Stimulated activated CD8-positive, alpha-beta memory T cell treated with anti-CD3 and anti-CD28 coated beads, Interleukin-15, amount 100 ng/mL, for 24 hours (primary cell): ENCODE results near the gene NKX3-2.
"Not testable (repeated sequence)": the region's sequence is repeated elsewhere in the genome, so short reads cannot be mapped to it uniquely, and the experiment has no call there.

Experiments
- DNase-seq: peaks from one replicate; pipeline ENCODE4 v3.0.0-alpha.2; 2020; ENCODE audit warnings: low read depth

The NKX3-2 gene

DNA sequence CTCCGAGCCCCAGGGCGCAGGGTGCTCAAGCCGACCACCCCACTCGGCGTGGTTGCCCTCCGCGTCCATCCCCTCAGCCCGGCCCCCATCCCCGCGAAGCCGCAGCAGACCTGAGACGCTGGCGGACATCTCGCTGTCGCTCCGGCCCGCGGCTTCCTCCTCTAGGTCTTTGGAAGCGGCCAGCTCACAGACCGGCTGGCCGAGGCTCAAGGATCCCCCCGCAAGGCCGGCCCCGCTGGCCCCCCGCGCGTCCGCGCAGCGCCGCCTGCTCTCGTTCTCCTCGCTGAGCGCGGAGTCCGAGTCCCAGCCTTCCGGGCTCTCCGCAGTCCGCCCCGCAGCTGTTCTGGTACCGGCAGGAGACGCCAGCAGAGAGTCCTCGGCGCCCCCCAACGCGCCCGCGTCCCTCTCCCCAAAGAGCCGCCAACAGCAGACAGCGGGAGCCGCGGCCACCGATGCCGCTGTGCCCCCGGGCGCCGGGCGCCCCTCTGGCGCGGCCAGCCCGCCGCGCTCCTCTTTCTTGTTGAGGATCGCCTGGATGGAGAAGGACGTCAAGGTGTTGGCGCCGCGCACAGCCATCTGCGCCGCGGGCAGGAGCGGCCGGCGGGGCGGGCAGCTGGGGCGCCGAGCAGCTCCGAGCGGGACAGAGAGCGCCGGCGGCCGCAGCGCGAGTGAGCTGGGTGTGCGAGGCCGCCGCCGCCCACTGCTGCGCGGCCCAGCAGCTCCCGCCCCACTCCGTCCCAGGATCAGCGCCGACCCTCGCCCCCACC is at the start of gene NKX3-2:
TSS of gene NKX3-2 (minus strand) at position 670 of the 767 bp plus-strand sequence. CDS start at position 576, 94 bp downstream.
- no peak for DNase-seq

DNA sequence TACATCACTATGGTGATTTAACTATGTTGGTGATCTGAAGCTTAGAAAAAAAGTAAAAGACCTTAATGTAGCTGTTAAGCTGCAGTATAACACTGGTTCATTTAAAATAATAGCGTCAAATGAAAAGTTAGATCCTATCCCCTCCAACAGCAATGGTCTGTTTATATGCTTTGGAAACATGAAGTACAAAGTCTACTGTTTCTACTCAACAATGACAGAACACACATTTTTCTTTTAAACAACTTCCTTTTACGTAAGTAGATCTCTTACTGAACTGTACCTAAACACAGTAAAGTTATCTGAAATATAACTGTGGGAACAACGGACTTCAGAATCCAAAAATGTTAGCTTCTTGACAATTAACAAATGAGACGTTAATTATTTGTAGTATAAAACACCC is 47.9 kb upstream of the NKX3-2 start:
- DNase-seq, result no peak

DNA sequence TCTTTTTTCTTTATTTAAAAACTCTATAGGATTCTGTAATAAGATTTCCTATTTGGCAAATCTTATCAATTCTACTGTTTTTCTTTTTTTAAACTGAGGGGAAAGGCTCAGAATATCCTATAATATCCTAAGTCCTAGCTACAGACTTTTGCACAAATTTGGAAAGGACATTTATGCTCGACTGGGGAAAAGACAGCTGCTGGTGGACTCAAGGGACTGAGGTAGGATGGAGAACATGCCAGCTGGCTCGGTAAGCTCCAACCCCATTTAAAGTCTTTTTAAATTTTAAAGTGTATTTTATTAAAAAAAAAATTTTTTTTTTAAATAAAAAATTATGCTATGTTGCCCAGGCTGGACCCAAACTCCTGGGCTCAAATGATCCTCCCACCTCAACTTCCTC is 46.5 kb upstream of the NKX3-2 start:
- DNase-seq, result no peak

DNA sequence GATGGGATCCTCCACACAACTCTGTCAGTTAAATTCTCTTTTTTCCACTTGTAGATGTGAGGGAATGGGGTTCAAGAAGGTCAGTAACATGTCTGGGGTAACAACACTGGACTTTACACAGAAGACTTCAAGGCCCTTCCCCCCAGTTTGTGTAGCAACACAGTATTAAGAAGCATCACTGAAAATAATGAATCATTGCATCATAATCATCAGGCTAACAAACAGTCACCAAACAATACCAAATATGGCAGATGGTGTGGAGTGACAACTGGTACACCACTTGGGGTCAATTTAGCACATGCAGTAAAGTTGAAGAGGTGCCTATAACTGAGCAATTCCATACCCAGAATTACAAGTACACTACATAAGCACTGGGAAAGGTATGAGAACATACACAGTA is 44.6 kb upstream of the NKX3-2 start:
- DNase-seq, result no peak

DNA sequence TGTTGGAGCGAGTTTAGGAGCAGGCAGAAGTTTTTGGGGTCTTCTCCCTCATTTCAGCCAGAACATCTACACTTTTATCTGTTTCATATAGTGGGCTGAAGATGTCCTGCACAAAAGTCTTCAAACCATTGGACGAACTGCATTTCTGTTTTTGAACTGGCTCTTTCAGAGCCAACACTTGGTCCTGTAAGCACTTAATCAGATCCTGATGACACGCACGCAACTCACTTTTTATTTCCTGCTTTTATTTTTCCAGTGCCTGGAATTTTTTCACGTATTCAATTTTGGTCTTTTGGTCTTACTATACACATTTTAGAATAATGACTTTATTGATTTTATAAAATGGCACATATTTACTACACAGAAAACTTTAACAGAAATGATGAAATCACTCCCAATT is 40.2 kb upstream of the NKX3-2 start:
- DNase-seq, result no peak

DNA sequence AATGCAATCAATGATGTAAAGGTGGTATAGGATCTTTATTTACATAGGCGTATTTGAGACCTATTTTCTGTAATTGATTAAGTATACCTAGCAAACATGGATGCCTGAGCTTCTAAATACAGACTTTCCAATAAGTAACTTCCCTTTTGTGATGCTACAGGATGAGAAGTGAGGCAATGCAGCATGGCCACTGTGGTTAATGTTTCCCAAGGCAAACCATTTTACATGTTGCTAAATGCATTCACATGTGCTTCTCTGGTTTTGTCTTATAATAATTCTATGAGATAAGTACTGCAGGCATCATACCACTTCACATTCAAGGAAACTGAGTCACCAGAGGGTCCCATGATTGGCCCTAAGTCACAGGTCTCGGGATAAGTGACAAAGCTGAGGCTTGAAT is 35.7 kb upstream of the NKX3-2 start:
- no peak for DNase-seq

DNA sequence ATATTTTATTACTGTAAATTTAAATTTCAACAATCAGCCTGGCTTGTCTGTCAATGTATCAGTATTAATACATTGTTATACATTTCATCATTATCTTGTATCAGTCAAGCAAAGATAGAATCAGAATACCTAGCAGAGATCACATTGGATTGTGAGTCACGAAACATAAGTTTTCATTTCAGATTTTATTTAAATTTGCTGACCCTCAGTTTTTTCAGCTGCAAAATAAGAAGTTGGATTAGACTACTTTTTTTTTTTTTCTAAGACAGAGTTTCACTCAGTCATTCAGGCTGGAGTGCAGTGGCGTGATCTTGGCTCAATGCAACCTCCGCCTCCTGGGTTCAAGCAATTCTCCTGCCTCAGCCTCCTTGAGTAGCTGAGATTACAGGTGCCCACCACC is 33.4 kb upstream of the NKX3-2 start:
- DNase-seq, result no peak

DNA sequence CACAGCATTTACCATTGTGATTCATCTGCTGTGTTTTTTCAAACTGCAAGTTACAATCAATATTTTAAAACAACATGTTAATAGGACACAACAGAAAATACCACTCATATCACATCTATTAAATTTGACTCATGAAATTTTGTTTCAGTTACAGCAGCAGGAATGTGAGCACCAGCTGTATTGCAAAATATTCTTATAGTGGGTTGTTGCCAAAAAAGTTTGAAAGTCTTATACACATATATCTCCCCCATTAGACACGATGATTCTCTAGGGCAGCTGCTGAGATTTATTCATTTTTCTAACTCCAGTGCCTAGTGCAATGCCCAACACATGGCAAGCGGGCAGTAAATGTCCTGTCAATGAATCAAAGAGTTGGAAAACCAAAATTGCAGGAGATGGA is 26.6 kb upstream of the NKX3-2 start:
- DNase-seq, result no peak

DNA sequence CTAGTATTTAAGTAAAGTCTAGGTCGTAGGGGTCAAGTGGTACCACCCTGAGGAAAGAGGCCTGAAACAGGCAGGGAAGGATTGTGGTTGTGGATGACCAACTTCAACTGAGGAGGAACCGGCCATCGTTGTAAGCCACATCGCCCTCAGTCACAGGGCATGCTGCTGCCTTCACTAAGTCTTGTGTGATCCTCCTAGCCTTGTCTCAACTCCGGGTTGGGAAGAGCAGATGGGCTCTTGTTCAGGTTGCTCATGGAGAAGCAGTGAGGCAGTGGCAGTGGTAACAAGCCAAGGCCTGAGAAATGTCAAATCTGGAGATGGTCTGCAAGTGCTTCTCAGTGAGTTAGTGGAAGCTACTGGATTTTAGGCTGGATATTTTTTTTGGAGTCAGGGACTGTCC is 22.8 kb upstream of the NKX3-2 start:
- DNase-seq, result no peak

DNA sequence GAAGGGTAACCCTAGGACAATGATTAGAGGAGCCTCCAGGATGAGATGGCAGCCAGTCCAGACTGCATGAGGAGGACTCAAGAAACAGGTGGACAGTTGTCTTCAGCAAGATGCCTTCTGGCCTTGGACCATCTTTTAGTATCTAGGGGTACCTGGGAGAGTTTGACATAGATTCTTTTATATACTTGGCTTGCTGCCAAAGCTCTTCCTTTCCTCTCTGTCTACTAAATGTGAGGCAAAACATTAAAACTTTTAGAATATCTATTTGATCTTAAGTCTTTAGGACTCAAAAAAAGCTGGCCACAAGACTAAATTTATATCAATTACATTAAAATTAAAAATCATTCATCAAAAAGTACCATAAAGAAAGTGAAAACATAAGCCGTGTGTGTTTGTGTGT is 18.6 kb upstream of the NKX3-2 start:
- no peak for DNase-seq

DNA sequence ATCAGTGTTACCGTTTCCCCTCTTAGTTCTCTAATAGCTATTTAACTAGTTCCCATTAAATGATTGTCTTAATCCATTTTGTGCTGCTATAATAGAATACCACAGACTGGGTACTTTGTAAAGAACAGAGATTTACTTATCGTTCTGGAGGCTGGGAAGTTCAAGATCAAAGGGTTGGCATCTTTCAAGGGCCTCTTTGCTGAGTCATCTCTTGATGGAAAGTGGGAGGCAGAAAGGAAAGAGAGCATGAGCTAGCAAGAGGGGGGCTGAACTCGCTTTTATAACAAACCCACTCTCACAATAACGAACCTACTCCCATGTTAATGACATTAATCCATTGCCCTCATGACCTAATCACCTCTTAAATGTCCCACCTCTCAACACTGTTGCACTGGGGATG is 17.4 kb upstream of the NKX3-2 start:
- DNase-seq, result no peak

DNA sequence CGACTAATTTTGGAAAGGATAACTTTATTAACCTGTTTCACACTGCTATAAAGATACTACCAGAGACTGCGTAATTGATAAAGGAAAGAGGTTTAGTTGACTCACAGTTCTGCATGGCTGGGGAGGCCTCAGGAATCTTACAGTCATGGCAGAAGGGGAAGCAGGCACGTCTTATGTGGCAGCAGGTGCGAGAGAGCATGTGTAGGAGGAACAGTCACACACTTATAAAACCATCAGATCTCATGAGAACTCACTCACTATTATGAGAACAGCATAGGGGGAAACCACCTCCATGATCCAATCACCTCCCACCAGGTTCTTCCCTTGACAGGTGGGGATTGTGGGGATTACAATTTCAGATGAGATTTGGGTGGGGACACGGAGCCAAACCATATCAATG is 15.8 kb upstream of the NKX3-2 start:
- DNase-seq, result not testable (repeated sequence)

DNA sequence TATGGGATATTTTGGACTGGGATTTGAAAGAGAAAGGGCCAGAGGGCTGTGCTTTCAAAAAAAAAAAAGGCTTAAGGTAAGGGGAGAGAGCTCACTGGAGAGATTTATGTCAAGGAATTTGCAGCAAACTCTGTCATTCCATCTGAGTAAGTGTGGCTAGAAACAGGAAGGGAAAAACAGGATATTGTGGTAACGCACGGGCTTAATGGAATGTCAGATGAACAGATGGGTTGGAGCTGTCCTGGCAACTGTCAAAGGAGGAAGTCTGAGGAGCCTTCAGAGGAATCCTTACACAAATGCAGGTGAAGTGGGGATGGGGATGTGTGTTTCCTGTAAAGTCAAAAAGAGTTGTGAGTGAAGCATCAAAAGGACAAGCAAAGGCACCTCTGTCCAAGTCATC is 15.1 kb upstream of the NKX3-2 start:
- DNase-seq, result no peak

DNA sequence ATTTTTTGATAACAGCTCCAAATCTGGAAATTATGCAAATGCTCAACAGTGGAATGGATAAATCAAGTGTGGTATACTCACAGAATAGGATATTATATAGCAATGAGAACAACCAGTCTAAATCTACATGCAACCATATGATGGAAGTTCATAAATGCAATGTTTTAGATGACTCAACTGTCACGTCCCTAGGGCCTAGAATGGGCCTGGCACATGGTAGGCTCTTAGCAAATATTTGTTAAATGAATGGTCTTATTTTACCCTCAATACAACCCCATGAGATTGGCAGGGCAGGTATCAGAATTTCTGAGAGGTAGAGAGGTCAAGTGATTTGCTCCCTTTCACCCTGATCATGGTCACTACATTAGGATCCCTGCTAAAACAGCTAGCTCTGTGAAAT is 14.6 kb upstream of the NKX3-2 start:
- DNase-seq, result no peak

DNA sequence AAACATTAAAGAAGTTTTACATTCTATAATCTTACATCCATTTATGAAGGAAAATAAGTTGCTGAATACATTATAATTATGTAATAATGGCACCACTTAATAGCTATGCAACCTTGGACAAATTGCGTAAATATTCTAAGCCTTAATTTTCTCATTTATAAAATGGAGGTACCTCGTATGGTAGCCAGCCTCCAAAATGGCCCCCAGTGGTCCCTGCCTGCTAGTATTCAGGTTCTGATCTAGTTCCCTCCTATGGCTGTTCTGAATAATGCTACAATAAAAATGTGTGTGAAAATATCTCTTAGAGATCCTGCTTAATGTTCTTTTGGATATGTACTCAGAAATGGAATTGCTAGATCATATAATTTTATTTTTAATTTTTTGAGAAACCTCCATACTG is 11.0 kb upstream of the NKX3-2 start:
- DNase-seq, result no peak

DNA sequence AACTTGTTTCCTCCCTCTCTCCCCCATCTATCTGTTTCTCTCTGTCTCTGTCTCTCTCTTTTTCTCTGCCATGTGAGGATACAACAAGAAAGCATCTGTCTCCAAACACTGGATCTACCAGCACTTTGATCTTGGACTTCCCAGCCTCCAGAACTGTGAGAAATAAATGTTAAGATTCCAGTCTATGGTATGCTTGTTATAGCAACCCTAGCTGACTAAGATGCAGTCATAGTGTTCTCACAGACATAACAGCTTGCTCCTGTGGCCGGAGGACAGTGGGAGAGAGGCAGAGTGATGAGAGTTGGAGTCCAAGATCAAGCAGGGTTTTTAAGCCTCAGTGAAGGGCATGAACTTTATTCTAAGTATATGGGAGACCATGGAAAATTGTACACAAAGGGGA is 8.8 kb upstream of the NKX3-2 start:
- no peak for DNase-seq

DNA sequence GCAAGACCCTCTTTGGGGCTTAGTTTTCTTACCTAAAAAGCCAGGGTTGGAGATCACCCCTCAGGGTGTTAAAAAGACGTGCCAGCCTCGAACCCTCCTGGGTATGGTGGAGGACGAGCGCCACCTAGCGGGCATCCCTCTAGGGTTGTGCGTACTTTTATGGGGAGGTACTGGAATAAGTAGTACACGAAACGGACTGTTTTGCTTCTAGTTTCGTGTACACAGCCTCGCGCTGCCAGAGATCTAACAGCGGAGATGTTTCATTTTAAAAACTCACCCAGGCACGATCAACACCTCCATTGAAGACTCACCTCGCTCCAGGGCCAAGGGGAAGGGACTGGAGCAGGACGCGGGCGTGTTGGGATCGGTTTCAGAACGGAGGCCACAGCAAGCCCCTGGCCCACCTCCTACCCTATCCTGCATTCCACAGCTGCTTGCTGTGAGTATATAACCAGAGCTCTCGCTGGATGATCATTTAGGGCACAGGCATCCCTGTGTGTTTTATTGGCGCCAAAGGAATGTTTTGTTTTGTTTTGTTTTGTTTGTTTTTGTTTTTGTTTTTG is 4.8 kb upstream of the NKX3-2 start:
- peak; percentile 94 for DNase-seq

DNA sequence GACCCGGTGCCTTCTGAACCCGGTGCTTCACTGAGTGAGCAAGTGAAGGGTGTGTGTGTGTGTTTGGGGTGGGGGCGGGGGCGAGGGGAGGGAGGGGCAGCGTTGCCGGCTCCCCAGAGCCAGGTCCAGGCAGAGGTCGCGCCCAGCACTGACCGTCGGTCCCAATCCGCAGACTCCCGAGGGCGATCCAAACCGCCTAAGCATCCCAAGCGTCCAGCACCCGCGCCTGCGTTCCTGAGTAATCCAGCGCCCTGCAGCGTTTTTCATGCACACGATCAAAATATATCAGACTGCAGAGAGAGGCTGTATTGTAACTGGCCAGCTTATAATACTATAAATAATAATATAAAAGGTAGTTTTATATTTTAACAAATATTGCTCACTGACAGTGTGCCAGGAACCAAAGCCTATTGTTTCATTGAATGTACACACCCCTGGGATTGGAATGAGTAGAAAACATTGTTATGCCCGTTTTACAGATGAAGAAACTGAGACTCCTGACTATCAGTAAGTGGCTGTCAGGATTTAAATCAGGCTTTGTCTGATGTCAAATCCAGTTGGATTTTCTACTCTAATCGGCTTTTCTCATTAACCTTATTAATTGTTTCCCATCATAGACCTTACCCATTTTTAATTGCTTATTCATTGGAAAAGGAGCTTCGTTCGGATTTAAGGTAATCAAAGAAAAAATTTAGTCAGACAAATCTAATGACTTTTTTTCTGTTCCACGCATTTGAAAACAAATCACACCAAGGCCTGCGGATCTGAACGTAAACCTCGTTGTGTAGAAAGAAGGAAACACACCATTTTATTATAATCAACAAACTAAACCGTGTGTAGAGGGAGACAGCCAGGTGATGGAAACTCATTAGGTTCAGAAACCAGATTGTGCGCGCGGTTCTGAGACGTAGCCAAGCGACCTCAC is 4.0 kb upstream of the NKX3-2 start:
- no peak for DNase-seq

DNA sequence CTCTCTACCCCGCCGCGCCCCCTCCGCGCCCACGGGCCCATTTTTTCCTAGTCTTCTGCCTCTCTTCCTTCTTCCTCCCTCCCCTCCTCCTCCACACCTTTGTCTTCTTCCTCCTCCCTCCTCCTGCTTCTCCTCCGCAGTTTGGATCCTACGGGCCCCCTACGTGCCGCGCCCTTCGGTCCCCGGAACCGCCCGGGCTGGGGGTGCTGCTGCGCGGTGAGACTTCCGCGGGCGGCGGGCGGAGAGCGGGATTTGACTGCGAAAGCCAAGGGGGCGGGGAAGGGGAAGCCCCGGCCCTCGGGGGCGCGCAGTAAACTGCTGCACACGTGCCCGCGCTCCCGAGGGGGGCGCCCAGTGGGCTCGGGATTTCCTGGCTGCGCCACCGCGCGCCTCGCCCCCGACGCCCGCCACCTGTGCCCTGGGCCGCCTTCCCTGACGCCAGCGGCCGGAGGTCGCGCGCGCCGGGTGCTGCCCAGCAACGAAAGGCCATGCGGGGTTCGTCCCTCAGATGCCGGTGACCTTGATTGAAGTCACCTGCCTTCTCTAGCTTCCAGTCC is 3.3 kb upstream of the NKX3-2 start:
- no peak for DNase-seq

DNA sequence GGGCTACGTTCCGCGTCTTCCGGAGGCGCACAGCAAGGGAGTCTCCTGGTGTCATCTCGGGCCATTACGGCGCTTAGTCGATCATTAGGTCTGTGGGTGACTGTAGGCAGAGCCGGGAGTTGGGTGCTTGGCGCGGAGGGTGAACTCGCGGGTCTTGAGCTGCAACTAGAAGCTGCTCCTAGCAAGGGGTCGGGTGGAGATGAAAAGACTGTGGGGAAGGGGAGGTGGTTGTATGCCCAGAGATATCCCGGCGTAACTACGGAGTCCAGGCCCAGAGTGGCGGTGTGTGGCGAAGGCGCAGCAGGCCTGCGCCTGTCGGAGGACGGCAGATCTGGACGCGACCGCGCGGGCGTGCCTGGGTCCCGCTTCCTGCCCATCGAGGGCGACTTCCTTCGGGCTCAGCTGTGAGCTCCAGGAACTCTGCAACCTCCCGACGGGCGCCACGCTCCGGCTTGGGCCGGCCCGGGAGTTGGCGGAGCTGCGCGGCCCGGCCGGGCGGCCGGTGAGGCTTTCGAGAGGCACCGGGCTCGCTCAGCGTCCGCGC is 2.7 kb upstream of the NKX3-2 start:
- DNase-seq, result no peak

DNA sequence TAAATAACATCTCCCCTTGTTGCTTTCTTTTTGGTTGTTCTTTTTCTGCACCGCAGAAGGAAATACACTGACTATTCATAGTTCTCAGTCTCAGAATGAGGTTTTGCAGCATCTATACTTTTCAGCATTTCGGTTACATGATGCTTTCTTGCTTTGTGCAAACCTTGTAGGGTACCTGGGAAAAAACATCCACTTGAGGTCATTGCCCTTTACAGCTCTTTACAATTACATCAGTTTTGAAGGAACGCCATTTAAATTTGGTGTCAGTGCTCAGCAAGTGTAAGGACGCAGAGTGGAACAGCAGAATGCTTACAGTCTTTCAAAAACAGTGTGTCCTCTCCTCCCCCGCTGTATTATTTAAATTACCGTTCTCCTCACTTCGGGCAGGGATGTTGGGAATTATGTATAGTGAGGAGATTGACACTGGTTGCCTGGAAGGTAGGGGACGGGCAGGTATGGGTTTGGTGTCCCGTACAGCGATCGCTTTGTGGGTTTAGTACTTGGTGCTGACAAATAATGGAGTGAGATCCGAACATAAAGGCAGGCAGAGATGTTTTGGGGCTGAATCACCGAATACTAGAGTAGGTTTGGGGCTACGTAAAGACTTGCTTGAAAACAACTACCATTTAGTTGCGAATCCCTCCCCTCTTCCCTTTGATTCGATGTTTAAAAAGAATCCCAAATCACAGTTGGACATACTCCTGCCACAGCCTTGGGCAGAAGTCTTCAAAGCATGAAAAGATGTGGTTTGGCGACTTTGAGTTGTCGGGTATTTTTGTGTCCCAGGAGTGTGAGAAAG is 2.0 kb upstream of the NKX3-2 start:
- no peak for DNase-seq

DNA sequence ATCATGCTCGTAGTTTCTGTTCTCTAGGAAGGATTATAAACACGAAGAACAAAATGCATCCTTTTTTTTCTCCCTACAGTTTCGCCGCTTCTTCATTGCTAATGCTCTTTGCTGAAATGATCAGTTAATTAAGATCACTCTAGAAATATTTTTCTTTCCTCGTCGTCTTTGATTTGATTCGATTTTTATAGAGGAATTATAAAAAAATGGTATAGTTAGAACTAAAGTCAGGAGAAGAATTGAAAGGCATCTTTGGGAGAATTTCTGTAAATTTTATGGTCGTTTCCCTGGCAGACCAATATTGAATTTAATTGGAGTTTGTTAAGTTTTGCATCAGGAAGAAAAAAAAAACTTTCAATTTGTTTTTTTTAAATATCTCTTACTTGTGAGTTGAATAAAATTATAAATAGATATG is 1.1 kb upstream of the NKX3-2 start:
- DNase-seq, result no peak
